ENCODE measurements around the gene C2CD4A.

The C2CD4A gene

GRCh38 chr15:62060113-62060895 is 6.5 kb upstream of the C2CD4A start, which contains the start of gene VPS13C:
VPS13C (minus strand) TSS chr15:62060447; CDS start chr15:62060374, 73 bp downstream.
- DNase-seq, result peak; percentile 84 to 85

DNA sequence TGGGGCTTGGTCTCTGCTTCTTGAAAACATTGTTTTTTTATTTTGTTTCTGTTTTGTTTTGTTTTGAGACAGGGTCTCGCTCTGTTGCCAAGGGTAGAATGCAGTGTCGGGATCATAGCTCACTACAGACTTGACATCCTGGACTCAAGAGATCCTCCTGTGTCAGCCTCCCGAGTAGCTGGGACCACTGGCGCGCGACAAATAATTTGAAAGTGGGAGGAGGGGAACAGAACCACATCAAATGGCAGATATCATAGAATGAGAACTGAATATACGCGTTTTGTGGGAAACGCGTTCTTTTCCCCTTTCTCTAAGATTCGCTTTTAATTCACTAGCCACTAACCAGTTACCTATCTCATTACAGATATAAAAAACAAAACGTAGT is 5.9 kb upstream of the C2CD4A start:
- DNase-seq, result no peak

GRCh38 chr15:62063825-62064635 is 2.7 kb upstream of the C2CD4A start:
- no peak for DNase-seq

DNA sequence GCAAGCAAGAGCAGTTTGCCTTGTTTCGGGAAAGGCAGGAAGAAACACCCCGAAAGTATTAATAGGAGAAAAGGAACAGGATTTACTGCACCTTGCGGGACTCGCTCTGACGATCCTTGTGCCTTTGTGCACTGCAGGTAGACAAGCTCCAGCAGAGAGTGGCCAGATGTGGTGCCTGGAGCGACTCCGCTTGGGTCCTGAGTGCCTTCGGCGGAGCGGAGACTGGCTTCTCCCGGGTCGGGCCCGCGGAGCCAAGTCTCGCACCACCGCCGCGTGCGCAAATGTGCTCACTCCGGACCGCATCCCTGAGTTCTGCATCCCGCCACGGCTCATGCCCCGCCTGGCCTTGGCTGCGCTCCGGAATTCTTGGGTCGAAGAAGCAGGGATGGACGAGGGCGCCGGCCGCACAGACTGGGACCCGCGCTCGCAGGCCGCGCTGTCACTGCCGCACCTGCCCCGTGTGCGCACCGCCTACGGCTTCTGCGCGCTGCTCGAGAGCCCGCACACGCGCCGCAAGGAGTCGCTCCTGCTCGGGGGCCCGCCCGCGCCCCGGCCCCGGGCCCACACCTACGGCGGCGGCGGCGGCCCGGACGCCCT is 769 bp downstream of the C2CD4A start:
- peak in 1 of 2 donors; percentile 25 for DNase-seq

DNA sequence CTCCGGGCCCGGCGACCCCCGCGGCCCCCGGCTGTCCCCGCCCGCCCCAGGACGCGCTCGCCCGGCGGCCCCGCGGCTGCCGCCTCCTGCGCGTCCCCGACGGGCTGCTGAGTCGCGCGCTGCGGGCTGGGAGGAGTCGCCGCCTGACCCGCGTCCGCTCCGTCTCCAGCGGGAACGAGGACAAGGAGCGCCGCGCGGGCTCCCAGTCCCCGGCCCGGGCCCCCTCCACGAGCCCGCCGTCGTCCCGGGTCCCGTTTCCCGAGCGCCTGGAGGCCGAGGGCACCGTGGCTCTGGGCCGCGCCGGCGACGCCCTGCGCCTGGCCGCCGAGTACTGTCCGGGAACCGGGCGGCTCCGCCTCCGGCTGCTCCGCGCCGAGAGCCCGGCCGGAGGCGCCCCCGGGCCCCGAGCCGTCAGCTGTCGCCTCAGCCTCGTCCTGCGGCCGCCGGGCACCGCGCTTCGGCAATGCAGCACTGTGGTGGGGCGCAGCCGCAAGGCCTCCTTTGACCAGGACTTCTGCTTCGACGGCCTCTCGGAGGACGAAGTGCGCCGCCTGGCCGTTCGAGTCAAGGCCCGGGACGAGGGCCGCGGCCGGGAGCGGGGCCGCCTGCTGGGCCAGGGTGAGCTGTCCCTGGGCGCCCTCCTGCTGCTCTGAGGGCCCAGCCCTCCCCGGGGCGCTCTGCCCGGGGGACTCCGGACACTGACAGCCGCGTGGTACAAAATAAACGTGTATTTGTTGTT is 1.5 kb downstream of the C2CD4A start:
- peak; percentile 9 to 16 for DNase-seq

- DNase-seq, result no peak
Observed at GRCh38 chr15:62068810-62069167, 2.0 kb downstream of the C2CD4A start.

GRCh38 chr15:62069551-62069950 is 2.8 kb downstream of the C2CD4A start:
- DNase-seq, result no peak

DNA sequence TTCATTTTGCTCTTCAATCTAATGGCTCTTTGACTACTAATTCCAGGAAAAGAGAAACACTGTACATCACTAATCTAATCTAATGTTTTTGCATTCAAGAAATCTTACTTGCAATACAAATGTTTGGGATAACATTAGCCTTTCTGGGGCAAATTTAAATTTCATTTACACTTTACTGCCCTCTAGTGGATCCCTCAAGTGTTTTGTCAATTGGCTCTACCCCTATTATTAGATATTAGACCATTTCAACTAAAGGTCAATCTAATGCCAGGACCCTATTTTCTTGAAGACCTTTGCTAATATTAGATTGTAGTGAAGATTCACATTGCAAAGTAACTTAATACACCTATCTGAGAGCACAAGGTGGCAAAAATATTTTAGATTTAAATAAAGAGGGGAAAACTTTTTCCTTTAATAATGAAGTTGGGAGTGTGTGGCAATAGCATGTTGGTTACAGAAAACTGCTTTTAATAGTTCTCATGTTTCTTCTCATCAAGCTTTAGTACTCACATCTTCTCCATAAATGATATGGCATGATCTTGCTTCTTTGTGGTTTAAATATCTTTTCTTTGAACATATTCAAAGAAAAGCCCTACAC is 5.0 kb downstream of the C2CD4A start:
- DNase-seq, result no peak

- no peak for DNase-seq
Observed at GRCh38 chr15:62075595-62076277, 9.0 kb downstream of the C2CD4A start.

GRCh38 chr15:62079594-62079993 is 12.8 kb downstream of the C2CD4A start:
- DNase-seq, result no peak

DNA sequence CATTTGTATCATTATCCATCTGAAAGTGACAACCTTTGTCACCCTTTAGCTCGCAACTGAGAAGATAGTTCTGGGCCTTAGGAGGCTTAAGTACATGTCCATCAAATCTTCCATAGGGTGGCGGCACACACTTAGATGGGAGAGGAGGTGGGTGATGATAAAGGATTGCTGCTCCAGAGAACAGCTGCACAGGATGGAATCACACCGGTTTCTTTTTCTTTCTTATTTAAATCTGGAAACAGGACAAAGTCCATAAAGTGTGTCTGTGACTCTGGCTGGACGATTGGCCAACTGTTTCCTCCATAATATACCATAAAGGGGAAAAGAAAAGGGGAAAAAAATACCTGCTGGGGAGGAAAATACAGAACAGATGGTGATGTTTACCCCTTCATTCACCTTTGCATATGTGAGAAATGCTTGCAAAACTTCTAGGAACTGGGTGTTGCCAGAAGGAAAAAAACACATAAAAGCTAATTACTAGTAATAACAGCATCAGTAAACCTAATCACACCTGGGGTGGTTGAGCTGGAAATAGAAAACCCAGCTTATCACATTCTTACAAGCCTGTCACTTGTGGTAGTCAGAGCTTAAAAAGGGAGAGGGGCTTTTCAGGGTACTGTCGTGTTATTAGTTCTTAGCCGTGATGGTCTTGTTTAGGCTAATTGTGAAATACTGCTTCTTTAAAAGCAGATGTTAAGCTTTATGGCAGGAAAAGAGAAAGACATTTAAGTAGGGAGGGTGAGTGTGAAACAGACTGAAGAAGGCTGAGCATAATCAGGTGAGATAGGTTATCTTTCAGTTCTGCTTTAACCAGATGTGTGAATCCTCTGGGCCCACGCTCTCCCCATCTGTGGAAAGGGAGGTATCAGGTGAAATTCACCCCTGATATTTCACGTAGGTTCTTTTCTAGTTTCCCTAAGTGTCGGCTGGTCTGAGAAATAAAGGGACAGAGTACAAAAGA is 16.7 kb downstream of the C2CD4A start:
- DNase-seq, result no peak

- no peak for DNase-seq
Observed at GRCh38 chr15:62085740-62086139, 19.0 kb downstream of the C2CD4A start.

DNA sequence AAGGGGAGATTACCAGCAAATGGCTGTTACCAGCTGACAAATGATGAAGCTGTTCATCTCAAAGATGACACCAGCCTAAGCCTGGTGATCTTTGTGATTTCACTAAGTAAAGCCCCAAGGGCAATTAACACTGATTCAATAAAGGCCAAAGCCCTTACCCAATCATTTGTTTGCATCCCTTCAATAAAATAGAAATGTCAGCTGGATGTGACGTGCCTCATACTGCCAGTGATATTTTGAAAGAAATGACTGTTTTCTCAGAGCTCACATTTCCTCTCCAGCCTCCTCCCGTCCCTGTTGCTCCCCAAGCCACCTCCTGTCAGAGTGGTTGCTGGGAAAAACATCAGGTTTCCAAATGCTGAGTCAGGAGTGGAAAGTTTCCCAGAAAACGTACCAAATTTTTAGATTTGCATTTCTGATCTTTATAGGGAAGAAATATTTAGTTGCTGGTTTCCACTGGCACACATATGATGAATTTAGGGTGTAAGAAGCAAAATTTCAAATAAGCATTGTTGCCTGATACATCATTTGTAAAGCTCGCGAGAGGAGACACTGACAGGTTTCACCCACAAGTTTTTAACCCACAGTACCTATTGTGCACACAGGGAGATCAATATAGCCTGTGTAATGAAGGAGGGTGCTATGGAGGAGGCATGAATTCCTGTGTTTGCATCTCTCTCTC is 21.0 kb downstream of the C2CD4A start:
- DNase-seq, result no peak

DNA sequence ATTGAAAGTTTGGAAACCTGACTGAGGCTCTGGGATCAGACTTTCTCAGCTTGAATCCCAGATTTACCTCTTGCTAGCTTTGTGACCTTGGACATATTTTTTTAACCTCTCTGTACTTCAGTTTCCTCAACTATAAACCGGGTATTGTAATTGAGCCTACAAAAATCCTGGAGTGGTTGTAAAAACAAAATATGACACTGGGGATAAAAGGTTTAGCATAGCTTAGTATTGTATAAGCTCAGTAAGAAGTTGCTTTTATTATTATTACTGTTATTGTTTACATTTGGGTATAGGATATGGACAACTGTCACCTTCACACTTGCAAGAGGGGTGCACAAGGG is 21.5 kb downstream of the C2CD4A start:
- no peak for DNase-seq

- DNase-seq, result no peak
Observed at GRCh38 chr15:62089616-62090015, 22.8 kb downstream of the C2CD4A start.

GRCh38 chr15:62090988-62091387 is 24.2 kb downstream of the C2CD4A start:
- DNase-seq, result no peak

DNA sequence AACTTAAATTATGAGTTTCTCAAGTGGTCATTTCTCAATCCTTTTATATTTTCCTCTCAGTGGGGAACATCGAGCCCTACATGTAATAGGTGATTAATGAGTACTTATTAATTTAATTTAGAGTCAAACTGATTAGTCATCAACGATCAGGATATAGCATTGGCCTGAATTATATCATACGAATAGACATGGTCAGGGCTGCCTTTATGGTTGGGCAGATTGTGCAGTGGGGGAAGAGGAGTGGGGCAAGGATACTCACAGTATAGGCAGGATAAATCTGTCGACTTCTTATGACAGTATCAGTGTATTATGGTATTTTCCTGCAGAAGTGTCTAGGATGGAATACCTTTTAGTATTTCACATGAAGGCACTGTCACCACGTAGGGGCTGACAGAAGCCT is 27.0 kb downstream of the C2CD4A start:
- no peak for DNase-seq

DNA sequence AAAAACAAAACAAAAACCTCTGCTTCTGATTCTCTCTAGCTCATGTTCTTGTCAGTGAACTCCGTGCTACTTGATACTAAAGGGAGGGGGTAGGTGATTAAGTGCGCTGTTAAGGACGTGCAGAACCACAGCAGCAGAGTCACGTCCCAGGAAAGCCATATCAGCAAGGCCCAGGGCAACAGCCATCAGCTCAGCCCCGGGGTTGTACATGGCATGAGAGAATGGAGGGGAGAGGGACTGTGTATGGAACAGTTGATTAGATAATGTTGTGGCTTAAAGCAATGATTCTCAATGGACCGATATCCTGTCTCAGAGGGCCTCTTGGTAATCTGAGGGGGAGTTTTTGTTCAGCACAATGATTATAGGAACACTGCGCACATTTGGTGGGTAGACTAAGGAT is 27.6 kb downstream of the C2CD4A start:
- no peak for DNase-seq

DNA sequence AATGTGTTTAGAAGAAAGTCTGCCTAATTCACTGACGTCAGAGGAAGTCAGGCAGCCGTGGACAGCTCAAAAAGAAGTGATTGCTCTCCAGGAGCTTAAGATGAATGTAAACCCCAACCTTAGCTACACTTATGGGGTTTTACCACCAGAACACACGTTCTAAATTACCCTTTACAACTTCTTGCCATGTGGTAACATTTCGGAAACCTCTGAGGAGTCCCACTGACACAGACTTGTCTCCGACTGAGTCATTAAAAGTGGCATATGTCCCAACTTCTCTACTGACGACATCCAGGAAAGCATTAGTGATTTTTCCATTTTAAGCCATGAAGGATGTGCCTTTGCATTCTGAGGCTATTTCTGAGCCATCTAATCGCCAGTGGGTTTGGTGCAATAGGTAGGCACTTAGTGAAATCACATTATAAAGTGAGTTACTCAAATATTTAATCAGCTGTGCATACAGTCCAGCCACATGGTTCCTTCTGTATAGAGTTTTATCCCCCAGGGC is 32.4 kb downstream of the C2CD4A start:
- DNase-seq, result no peak

GRCh38 chr15:62103431-62103830 is 36.7 kb downstream of the C2CD4A start:
- DNase-seq, result no peak

Data from stimulated activated CD4-positive, alpha-beta T cell treated with anti-CD3 and anti-CD28 coated beads, Interleukin-2, amount 100 ng/mL, for 48 hours (primary cell).